Colonic mucosa (tissue), 4 donors: Measurements from ENCODE around the gene MIX23. TPM values are rescaled to one million over a fixed set of nuclear protein-coding genes. Genes with fewer than 3 reads are reported as not detected.

ENCODE experiments used
- DNase-seq: peaks from one replicate; pipeline ENCODE4 v3.0.0-alpha.2; 2020
- H3K27ac ChIP-seq: fragments of 200-600 bp; one replicate; pipeline ENCODE4 v1.8.0; 2021
- H3K27me3 ChIP-seq: fragments of 200-600 bp; one replicate; pipeline ENCODE4 v1.8.0; 2021
- H3K36me3 ChIP-seq: fragments of 200-600 bp; one replicate; pipeline ENCODE4 v1.8.0; 2021
- H3K4me1 ChIP-seq: fragments of 200-600 bp; one replicate; pipeline ENCODE4 v1.8.0; 2021; ENCODE audit warnings: mild to moderate bottlenecking
- H3K4me3 ChIP-seq: fragments of 200-600 bp; one replicate; pipeline ENCODE4 v1.8.0; 2021
- H3K9ac ChIP-seq, 2 donors: one replicate each; pipeline ENCODE4 v1.7.0; 2013; ENCODE audit warnings: control low read depth in 2 of 2, low read depth in 2 of 2, low read length in 2 of 2
- H3K9me3 ChIP-seq: fragments of 200-600 bp; one replicate; pipeline ENCODE4 v1.8.0; 2021
- CTCF ChIP-seq: fragments of 200-600 bp; IDR thresholded peaks from one replicate; pipeline ENCODE4 v1.8.0; 2022; ENCODE audit warnings: antibody characterized with exemption, mild to moderate bottlenecking
- intact Hi-C: fragments of 100-400 bp; cut with DNase I; formaldehyde crosslinking; loops from one replicate; pipeline ENCODE4 v1.14.1; 2022
- total RNA-seq, 2 donors: library from RNA; stranded (reverse); fragmentation: NEBNext Ultra II Directional in 1 of 2; extraction: Animal tissue kit (Norgen Biotek cat#: 25700) in 1 of 2; gene quantifications; one replicate each; pipeline ENCODE4 v1.2.1, GENCODE V29; 2021
- donor health status: healthy.
- donor health status: DM: no; HTN: no; CAD: no.
- donor health status: DM: no; HTN: no; CAD: no.

Gene MIX23
- total RNA-seq, 2 donors from 2014 or later, result 44.5 to 66.6 TPM

- H3K4me3 ChIP-seq, result no peak overlapping the region
- H3K27me3 ChIP-seq, result no peaks in the 10 kb centered on the region
- H3K4me1 ChIP-seq, result no peaks in the 10 kb centered on the region
- no peaks in the 10 kb centered on the region for H3K9me3 ChIP-seq
- H3K36me3 ChIP-seq, result peaks cover 5% of the 10 kb centered on the region
- H3K9ac ChIP-seq, result no peak overlapping the region
- intact Hi-C loops, result loop anchor here (10.0 kb wide), 1 partner anchor 276 kb away; no protein-coding TSS in a partner anchor
- no peak for TF ChIP-seq CTCF
- H3K27ac ChIP-seq, result no peak overlapping the region
- DNase-seq, result no peak
These were observed 15.9 kb upstream of the MIX23 start for GRCh38 chr3:122398920-122399319.

- Histone ChIP-seq H3K27me3 (no peaks in the 10 kb centered on the region), H3K4me3 (no peak overlapping the region), H3K36me3 (no peaks in the 10 kb centered on the region), H3K4me1 (no peaks in the 10 kb centered on the region), H3K27ac (no peak overlapping the region), H3K9me3 (no peaks in the 10 kb centered on the region), H3K9ac (no peak overlapping the region)
- DNase-seq, result no peak
- intact Hi-C loops, result loop anchor here (10.0 kb wide), 1 partner anchor 278 kb away; no protein-coding TSS in a partner anchor
- TF ChIP-seq CTCF, result no peak
These were observed 14.2 kb upstream of the MIX23 start for GRCh38 chr3:122397201-122397600.

- no peak overlapping the region for H3K4me3 ChIP-seq
- TF ChIP-seq CTCF, result no peak
- no peaks in the 10 kb centered on the region for H3K27me3 ChIP-seq
- intact Hi-C loops, result loop anchor here (10.0 kb wide), 1 partner anchor 278 kb away; no protein-coding TSS in a partner anchor
- H3K27ac ChIP-seq, result no peak overlapping the region
- DNase-seq, result no peak
- H3K9ac ChIP-seq, result no peak overlapping the region
- H3K9me3 ChIP-seq, result no peaks in the 10 kb centered on the region
- H3K36me3 ChIP-seq, result no peaks in the 10 kb centered on the region
- no peaks in the 10 kb centered on the region for H3K4me1 ChIP-seq
These were observed 13.5 kb upstream of the MIX23 start for GRCh38 chr3:122396511-122396910.

GRCh38 chr3:122395582-122395981 is 12.6 kb upstream of the MIX23 start:
- Histone ChIP-seq H3K9ac (no peak overlapping the region), H3K4me1 (no peaks in the 10 kb centered on the region), H3K36me3 (no peaks in the 10 kb centered on the region), H3K9me3 (no peaks in the 10 kb centered on the region), H3K4me3 (no peak overlapping the region), H3K27me3 (no peaks in the 10 kb centered on the region), H3K27ac (no peak overlapping the region)
- DNase-seq, result no peak
- intact Hi-C loops, result loop anchor here (10.0 kb wide), 1 partner anchor 279 kb away; no protein-coding TSS in a partner anchor
- TF ChIP-seq CTCF, result no peak

GRCh38 chr3:122394173-122394572 is 11.1 kb upstream of the MIX23 start:
- Histone ChIP-seq H3K36me3 (no peaks in the 10 kb centered on the region), H3K4me3 (no peak overlapping the region), H3K9ac (no peak overlapping the region), H3K4me1 (no peaks in the 10 kb centered on the region), H3K27me3 (no peaks in the 10 kb centered on the region), H3K27ac (no peak overlapping the region), H3K9me3 (no peaks in the 10 kb centered on the region)
- no peak for TF ChIP-seq CTCF
- DNase-seq, result no peak
- intact Hi-C loops, result loop anchor here (10.0 kb wide), 1 partner anchor 281 kb away; no protein-coding TSS in a partner anchor
